ENCODE results near the gene ATXN1.

Gene ATXN1

GRCh38 chr6:16493802-16494201, 267.5 kb downstream of the ATXN1 start:
- Histone ChIP-seq H3K27ac (no peak overlapping the region), H3K27me3 (no peaks in the 10 kb centered on the region), H3K36me3 (no peaks in the 10 kb centered on the region), H3K4me1 (peaks cover 0 to 41% (median 9%) of the 10 kb centered on the region in 4 donors), H3K9me3 (no peaks in the 10 kb centered on the region), H3K4me3 (no peak overlapping the region)
- TF ChIP-seq CTCF (IDR thresholded peaks at IDR 0.05): no peak
- DNase-seq: no peak
- intact Hi-C loops (cut with DNase I; ENCODE audit: low total_unique reads): no loop called here

GRCh38 chr6:16493112-16493511, 268.1 kb downstream of the ATXN1 start:
- intact Hi-C loops (cut with DNase I; ENCODE audit: low total_unique reads): no loop called here
- Histone ChIP-seq H3K27ac (no peak overlapping the region), H3K27me3 (no peaks in the 10 kb centered on the region), H3K4me1 (peaks cover 0 to 44% (median 9%) of the 10 kb centered on the region in 4 donors), H3K4me3 (no peak overlapping the region), H3K9me3 (no peaks in the 10 kb centered on the region), H3K36me3 (no peaks in the 10 kb centered on the region)
- DNase-seq: no peak
- no peak for TF ChIP-seq CTCF (IDR thresholded peaks at IDR 0.05)

GRCh38 chr6:16491666-16492313, 269.5 kb downstream of the ATXN1 start:
- intact Hi-C loops (cut with DNase I; ENCODE audit: low total_unique reads): no loop called here
- no peak overlapping the region for H3K27ac ChIP-seq
- no peak for DNase-seq
- H3K27me3 ChIP-seq: no peaks in the 10 kb centered on the region
- no peaks in the 10 kb centered on the region for H3K9me3 ChIP-seq
- no peaks in the 10 kb centered on the region for H3K36me3 ChIP-seq
- H3K4me3 ChIP-seq: no peak overlapping the region
- H3K4me1 ChIP-seq: peaks cover 0 to 34% (median 5%) of the 10 kb centered on the region in 4 donors
- no peak for TF ChIP-seq CTCF (IDR thresholded peaks at IDR 0.05)

DNA sequence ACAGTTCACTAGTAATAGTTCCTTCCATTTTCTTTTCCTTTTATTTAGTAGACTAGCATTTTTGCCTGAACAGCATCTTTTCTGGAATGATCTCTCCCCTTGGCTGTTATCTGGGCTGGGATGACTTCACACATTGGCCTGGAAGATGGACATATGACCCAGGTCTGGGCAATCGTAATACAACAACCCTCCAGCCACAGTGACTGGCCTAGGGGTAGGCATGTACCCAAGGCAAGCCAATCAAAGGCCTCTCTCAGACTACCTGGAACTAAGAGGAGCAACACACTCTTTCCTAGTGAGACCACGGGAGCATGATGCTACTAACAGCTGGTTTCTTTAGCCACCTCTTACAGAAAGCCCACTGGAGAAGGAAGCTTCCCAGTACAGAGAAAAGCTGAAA, 270.6 kb downstream of the ATXN1 start:
- no peaks in the 10 kb centered on the region for H3K9me3 ChIP-seq
- H3K36me3 ChIP-seq: peaks cover 0 to 2% (median 0%) of the 10 kb centered on the region in 3 donors
- peaks cover 0 to 24% (median 0%) of the 10 kb centered on the region in 4 donors for H3K4me1 ChIP-seq
- H3K4me3 ChIP-seq: no peak overlapping the region
- intact Hi-C loops (cut with DNase I; ENCODE audit: low total_unique reads): no loop called here
- no peaks in the 10 kb centered on the region for H3K27me3 ChIP-seq
- TF ChIP-seq CTCF (IDR thresholded peaks at IDR 0.05): no peak
- DNase-seq: no peak
- H3K27ac ChIP-seq: no peak overlapping the region

- TF ChIP-seq CTCF (IDR thresholded peaks at IDR 0.05): no peak
- Histone ChIP-seq H3K36me3 (peaks cover 7 to 20% (median 8%) of the 10 kb centered on the region in 3 donors), H3K9me3 (no peaks in the 10 kb centered on the region), H3K27ac (no peak overlapping the region), H3K4me3 (no peak overlapping the region), H3K4me1 (peaks cover 0 to 20% (median 0%) of the 10 kb centered on the region in 4 donors), H3K27me3 (no peaks in the 10 kb centered on the region)
- intact Hi-C loops (cut with DNase I; ENCODE audit: low total_unique reads): no loop called here
- DNase-seq: no peak
Measured at GRCh38 chr6:16488813-16489212, 272.4 kb downstream of the ATXN1 start.

All from tibial artery (tissue), 4 donors.